ENCODE results near the gene LPIN1.
"Not testable (repeated sequence)": the region's sequence is repeated elsewhere in the genome, so short reads cannot be mapped to it uniquely, and the experiment has no call there.

LPIN1 gene

DNA sequence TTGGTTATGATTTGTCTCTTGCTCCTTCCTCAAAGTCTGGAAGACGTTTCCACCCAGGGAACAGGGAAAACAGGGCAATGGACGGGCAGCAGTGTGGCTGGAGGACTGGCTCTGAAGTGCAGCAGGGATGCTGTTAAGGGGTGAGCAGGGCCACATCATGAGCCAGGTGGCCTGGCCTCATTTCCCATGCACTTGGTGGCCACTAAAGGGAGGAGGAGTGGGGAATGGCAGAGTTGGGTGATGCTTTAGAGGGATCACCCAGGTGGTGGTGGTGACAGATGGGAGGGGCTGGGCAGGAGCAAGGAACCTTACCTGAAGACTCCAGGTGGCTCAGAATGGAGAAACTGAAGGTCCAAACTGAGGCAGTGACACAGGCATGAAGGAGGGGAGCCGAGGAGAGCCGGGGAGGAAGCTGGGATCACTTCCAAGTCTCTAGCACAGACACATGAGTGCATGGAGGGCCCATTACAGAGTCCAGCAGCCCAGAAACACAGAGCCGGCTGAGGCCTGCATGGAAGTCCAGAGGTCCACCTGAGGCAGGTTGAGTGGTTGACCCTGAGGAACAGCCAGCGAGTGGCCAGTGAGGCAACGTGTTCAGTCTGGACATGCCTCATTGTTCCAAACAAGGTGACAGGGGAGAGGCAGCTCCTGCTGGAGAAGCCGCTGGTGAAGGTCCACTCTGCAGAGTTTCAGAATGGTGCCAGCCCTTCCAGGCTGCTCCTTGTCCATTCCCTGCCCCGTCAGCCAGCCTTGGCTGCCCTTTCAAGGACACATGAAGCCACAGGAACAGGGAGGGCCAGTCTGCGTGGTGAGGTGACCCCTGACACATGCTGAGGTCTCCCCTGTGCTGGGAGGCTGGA is 91.7 kb downstream of the LPIN1 start:
- no peak for DNase-seq

- no peak for DNase-seq
These were observed 93.5 kb downstream of the LPIN1 start for GRCh38 chr2:11839916-11840315.

- DNase-seq: no peak
These were observed 95.9 kb downstream of the LPIN1 start for GRCh38 chr2:11842336-11842735.

DNA sequence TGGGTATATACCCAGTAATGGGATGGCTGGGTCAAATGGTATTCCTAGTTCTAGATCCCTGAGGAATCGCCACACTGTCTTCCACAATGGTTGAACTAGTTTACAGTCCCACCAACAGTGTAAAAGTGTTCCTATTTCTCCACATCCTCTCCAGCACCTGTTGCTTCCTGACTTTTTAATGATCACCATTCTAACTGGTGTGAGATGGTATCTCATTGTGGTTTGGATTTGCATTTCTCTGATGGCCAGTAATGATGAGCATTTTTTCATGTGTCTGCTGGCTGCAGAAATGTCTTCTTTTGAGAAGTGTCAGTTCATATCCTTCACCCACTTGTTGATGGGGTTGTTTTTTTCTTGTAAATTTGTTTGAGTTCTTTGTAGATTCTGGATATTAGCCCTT is 98.4 kb downstream of the LPIN1 start:
- DNase-seq: not testable (repeated sequence)

DNA sequence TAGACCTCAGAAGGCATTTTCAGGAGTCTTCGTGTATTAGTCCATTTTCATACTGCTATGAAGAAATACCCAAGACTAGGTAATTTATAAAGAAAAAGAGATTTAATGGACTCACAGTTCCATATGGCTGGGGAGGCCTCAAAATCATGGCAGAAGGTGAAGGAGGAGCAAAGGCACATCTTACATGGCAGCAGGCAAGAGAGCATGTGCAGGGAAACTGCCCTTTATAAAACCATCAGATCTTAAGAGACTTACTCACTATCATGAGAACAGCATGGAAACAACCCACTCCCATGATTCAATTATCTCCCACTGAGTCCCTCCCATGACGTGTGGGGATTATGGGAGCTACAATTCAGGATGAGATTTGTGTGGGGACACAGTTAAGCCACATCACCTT is 101.5 kb downstream of the LPIN1 start:
- not testable (repeated sequence) for DNase-seq

DNA sequence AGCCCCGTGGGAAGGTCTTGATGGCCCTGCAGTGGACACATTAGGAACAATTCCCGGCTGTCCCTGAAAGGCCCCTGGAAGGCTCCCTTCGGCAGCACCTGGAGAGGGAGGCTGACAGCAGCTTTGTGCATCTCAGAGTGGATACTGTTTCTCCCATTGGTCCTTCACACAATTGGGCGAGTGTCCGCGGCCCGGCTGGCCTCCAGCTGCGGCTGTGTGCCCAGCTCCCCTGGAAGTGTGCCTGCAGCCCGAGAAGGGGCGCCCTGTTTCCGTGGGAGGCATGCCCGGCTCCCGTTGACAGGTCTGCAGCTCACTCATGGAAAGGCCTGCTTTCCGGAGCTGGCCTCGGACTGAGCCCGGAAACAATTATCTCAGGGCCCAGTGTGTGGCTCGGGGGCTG is 103.7 kb downstream of the LPIN1 start:
- DNase-seq: no peak

DNA sequence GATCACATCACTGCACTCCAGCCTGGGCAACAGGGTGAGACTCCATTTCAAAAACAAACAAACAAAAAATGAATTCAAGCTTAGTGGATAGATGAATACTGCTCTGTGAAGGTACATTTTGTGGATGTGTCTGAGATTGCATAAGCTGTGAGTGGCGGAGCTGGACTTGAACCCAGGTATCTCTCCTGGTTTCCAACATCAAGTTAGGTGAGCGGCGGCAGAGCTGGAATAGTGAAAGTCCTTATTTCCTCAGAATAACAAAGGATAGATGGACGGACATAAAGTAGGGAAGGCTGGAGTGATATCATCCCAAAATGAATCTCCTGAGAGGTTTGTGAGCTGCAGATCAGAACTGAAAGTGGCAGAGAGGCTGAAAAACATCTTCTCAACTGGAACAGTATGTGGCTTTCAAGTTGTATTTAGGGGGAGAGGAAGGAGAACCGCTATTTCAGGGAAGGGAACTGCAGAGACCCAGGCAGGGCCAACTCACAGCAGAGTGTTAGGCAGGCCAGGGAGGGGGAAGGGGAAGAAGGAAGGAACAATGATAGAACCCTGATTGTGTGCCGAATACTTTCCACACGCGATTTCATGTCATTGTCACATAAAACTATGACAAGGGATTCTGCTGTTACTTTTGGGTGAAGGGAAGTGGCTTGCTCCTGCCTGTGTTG is 106.2 kb downstream of the LPIN1 start:
- DNase-seq: no peak

GRCh38 chr2:11853197-11853588 is 106.8 kb downstream of the LPIN1 start:
- no peak for DNase-seq

DNA sequence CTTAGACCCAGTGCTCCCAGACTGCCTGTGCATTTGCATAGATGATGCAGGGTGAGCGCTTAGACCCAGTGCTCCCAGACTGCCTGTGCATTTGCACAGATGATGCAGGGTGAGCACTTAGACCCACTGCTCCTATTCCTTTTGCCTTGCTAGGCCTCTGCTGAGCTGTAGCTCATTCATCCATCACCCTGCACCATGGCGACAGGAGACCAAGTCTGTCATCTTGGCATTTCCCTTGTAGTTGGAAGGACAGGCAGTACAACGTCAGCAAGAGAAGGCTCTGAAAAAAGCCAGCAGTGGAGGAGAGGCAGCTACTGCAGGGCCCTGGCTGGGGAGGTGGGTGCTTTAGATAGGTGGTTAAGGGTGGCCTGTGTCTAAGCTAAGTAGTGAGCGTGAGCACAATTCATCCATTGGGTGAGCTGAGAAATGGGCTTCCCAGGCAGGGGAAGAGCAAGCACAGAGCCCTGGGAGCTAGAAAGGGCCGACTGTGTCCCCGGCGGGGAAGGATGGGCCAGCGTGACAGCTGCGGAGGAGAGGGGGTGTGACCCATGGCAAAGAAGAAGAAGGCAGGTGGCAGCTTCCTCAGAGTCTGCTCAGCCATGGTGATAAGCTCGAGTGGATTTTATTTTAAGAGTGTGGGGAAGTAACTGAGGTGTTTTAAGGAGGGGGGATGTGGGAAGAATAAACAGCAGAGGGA is 108.8 kb downstream of the LPIN1 start:
- DNase-seq: no peak

GRCh38 chr2:11856095-11856494 is 109.7 kb downstream of the LPIN1 start:
- no peak for DNase-seq

GRCh38 chr2:11858883-11859282 is 112.5 kb downstream of the LPIN1 start:
- no peak for DNase-seq

GRCh38 chr2:11859975-11860374 is 113.5 kb downstream of the LPIN1 start:
- not testable (repeated sequence) for DNase-seq

DNA sequence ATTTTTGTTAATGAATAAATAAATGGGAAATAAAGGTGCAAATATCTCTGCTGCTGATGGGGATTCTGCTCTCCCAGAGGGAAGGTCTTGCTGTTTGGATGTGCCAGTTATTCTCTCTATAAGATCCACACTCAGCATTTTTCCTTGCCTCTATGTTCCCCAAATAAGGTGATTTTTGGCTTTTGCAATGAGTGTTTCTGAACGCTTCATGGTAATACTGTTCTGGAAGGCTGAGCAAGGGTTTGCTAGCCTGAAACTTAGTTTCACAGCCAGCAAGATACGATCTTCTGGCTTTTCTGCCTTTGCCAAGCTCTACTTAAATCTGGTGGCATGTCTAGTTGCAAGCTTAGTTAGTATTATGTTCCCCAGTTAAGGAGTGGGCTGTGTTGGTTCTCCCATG is 114.6 kb downstream of the LPIN1 start:
- no peak for DNase-seq

DNA sequence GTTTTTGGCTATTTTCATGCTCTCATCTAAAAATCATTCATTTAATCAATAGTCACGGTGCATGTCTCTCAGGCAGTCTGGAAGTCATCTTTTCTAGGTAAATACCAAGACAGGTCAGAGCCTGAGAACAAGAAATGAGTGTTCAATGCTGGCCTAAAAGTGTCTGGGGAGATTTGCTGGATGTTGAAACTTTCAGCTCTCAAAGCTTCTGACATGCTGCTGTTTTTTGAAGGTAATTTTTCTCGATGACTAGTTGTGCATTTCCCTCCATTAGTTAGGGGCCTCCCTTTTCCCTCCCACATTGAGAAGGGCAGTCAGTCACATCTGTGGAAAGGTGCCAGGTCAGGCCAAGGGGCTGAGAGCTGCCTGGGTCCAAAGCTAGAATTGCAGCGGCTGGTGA is 115.6 kb downstream of the LPIN1 start:
- DNase-seq: no peak

GRCh38 chr2:11863103-11863502 is 116.7 kb downstream of the LPIN1 start:
- DNase-seq: no peak

DNA sequence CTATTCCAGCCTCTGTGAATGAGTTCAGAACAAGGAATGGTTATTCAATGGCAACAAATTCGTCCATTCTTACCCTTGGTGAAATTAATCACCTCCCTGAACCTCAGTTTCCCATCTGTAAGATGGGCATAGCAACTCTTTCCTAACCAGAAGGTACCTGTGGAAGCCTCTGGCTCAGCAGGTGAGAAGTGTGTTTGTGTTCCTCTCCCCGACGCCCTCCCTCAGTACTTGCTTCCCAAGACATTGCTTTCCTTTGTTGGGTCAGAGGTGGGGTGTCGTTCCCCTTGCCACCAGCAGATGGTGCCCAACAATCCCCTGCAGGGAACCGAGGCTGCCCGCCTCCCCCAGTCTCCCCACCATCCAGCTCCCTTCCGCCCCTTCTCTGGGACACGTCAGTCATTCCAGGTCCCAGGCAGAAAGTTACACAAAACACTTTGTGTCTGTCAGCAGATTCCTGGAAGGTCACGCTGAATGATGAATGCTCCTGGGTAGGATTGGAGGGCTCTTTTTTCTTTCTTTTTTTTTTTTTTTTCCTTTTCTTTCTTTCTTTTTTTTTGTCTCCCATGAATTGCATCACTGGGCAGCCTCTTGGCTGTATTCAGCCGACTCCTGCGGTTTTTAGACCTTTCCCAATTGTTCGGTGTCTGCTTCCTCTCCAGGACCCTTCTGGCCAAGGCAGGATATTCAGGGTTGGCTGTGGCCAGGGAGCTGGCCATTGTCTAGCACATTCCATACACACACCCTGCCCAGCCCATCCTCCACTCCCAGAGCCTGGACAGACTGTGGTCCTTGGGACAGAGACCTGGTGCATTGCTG is 117.3 kb downstream of the LPIN1 start:
- DNase-seq: peak; percentile 33 to 71 (median 52)

- no peak for DNase-seq
These were observed 118.3 kb downstream of the LPIN1 start for GRCh38 chr2:11864724-11865123.

GRCh38 chr2:11865378-11865777 is 118.9 kb downstream of the LPIN1 start:
- DNase-seq: no peak

DNA sequence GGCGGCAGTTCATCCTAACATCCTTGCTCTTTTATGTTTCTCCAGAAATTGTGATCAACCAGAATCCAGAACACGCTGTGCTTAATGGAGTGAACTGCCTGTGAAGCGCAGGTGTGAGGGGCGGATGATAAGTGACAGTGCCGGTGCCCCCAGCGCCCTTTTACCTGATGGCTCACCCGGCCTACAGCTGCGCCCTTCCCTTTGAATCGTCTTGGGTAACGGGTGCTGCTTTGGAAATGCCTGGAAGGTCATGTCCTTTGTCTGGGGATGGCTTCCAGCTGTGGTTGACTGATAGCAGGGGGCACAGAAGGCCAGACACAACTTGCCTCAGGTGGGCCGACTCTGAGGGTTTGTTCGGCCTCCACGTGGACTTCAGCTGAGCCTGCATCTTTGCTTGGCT is 119.4 kb downstream of the LPIN1 start:
- no peak for DNase-seq

- DNase-seq: no peak
These were observed 120.2 kb downstream of the LPIN1 start for GRCh38 chr2:11866358-11867335.

DNA sequence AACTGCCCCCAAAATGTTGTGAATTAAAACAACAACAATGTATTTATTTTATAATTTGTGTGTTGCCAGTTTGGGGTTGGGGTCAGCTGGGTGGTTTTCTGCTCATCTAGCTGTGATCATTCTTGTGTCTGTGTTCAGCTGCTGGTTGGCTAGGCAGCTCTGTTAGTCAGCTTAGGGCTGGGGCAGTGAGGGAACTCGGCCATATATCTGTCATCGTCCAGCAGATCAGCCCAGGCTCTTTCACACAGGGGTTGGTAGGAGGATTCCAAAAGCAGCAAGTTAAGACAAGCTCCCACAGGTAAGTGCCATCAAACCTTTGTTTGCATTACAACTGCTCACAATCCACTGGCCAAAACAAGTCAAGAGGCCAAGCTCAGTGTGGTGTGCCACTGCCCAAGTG is 121.5 kb downstream of the LPIN1 start:
- DNase-seq: no peak

Data from stimulated activated naive CD4-positive, alpha-beta T cell (primary cell).